ENCODE measurements around the gene MSH5. TPM values are rescaled to one million over a fixed set of nuclear protein-coding genes. Genes with fewer than 3 reads are reported as not detected.

MSH5 gene
- polyA plus RNA-seq, 2 of the 4 experiments (the other 2 are of a cell fraction) = 17.4 to 36.5 TPM

GRCh38 chr6:31715022-31715958 is 24.5 kb upstream of the MSH5 start, which contains the start of gene LY6G6D:
Gene LY6G6D, plus strand, starts transcription at chr6:31715348. Its CDS starts 8 bp downstream, at chr6:31715356.
- Histone ChIP-seq H3K27ac (no peak within 1 kb of the TSS), H3K4me1 (0 out of 3 replicates have a peak, but pooled peaks cover 3% of the 10 kb centered on the region), H3K4me3 (no peak within 1 kb of the TSS), H3K4me2 (no peak within 1 kb of the TSS), H3K9me3 (no peaks in the 10 kb centered on the region)
- ChIA-PET POLR2A (no interaction called here), CTCF (interaction anchor here (1.7 to 2.0 kb wide), 2 partner anchors 8 to 14 kb away, joined by 5 to 6 read pairs; partner anchors contain the start of genes DDAH2 and MPIG6B)
- TF ChIP-seq EHF (CRISPR knock-in tag; IDR thresholded peaks at IDR 0.05) (no peak), EP300 (IDR thresholded peaks at IDR 0.05) (no peak), BHLHE40 (IDR thresholded peaks at IDR 0.05; ENCODE audit: low read depth, low read length) (no peak), BCL3 (IDR thresholded peaks at IDR 0.05) (no peak), RAD21 (conservative IDR thresholded peaks at IDR 0.05 in 1 of 2, IDR thresholded peaks at IDR 0.05 in 1 of 2) (no peak), NPAS2 (CRISPR knock-in tag; IDR thresholded peaks at IDR 0.05; ENCODE audit: borderline replicate concordance) (no peak), KDM5A (IDR thresholded peaks at IDR 0.05) (no peak)
- 85% methylated on average over 15 of the region's 16 CpGs for WGBS (ENCODE audit: missing lambda C conversion rate)
- ATAC-seq = no peak
- no peak for FAIRE-seq
- DNase-seq (ENCODE audit: low read depth in 1 of 2, low spot score in 1 of 2) = no peak

- no peaks in the 10 kb centered on the region for H3K9me3 ChIP-seq
- H3K4me1 ChIP-seq = no peaks in the 10 kb centered on the region
- WGBS (ENCODE audit: missing lambda C conversion rate) = 75% methylated on average over 9 of the region's 10 CpGs
- no peak for TF ChIP-seq SMC3 (IDR thresholded peaks at IDR 0.05)
- TF ChIP-seq BHLHE40 (IDR thresholded peaks at IDR 0.05; ENCODE audit: low read depth, low read length) = no peak
- TF ChIP-seq NR3C1 (IDR thresholded peaks at IDR 0.05) = no peak
- no peak for TF ChIP-seq HDAC2 (IDR thresholded peaks at IDR 0.05)
- no peak overlapping the region for H3K4me2 ChIP-seq
- DNase-seq (ENCODE audit: low read depth in 1 of 2, low spot score in 1 of 2) (no peak), ATAC-seq (no peak), FAIRE-seq (no peak)
- ChIA-PET CTCF (interaction anchor here (2.0 kb wide), 1 partner anchor 52 kb away, joined by 5 read pairs; no protein-coding TSS in a partner anchor), POLR2A (no interaction called here)
- no peak overlapping the region for H3K4me3 ChIP-seq
- H3K27ac ChIP-seq = no peak overlapping the region
Measured at GRCh38 chr6:31717499-31718222, 22.1 kb upstream of the MSH5 start.

GRCh38 chr6:31718265-31718664 is 21.5 kb upstream of the MSH5 start:
- no peaks in the 10 kb centered on the region for H3K4me1 ChIP-seq
- 83% methylated on average over 1 of the region's 1 CpG for WGBS (ENCODE audit: missing lambda C conversion rate)
- POLR2A ChIA-PET = no interaction called here
- H3K9me3 ChIP-seq = no peaks in the 10 kb centered on the region
- no peak overlapping the region for H3K4me3 ChIP-seq
- no peak overlapping the region for H3K27ac ChIP-seq
- no peak overlapping the region for H3K4me2 ChIP-seq
- ATAC-seq (no peak), DNase-seq (ENCODE audit: low read depth in 1 of 2, low spot score in 1 of 2) (no peak), FAIRE-seq (no peak)
- TF ChIP-seq HMGXB4 (CRISPR knock-in tag; IDR thresholded peaks at IDR 0.05; ENCODE audit: borderline replicate concordance) = no peak
- no peak for TF ChIP-seq MAZ (IDR thresholded peaks at IDR 0.05; ENCODE audit: borderline replicate concordance, low read depth, low read length)
- no peak for TF ChIP-seq ATOH8 (CRISPR knock-in tag; IDR thresholded peaks at IDR 0.05; ENCODE audit: low read depth)
- TF ChIP-seq NR3C1 (IDR thresholded peaks at IDR 0.05) = no peak
- no peak for TF ChIP-seq HEYL (CRISPR knock-in tag; IDR thresholded peaks at IDR 0.05)
- no peak for TF ChIP-seq BCL3 (IDR thresholded peaks at IDR 0.05)
- TF ChIP-seq ZC3H11A (IDR thresholded peaks at IDR 0.05) = no peak
- no peak for TF ChIP-seq HOXB13 (CRISPR knock-in tag; IDR thresholded peaks at IDR 0.05; ENCODE audit: low read depth)
- TF ChIP-seq CBX8 (IDR thresholded peaks at IDR 0.05) = no peak
- TF ChIP-seq EHMT2 (IDR thresholded peaks at IDR 0.05; ENCODE audit: low read depth) = no peak
- TF ChIP-seq CBX2 (IDR thresholded peaks at IDR 0.05; ENCODE audit: borderline replicate concordance, low read depth) = no peak
- TF ChIP-seq CEBPB (IDR thresholded peaks at IDR 0.05) = no peak
- TF ChIP-seq USF2 (IDR thresholded peaks at IDR 0.05) = no peak
- no peak for TF ChIP-seq SREBF2 (IDR thresholded peaks at IDR 0.05)
- CTCF ChIA-PET = no interaction called here

Measured in A549 (cell line).